ENCODE measurements around the gene MAGI2.

The MAGI2 gene

GRCh38 chr7:78438433-78438832 lies 1015.0 kb downstream of the MAGI2 start:
- Histone ChIP-seq H3K36me3 (ENCODE audit: insufficient read depth, low read length) (no peaks in the 10 kb centered on the region), H4K20me1 (ENCODE audit: insufficient read depth, low read length, poor library complexity, severe bottlenecking) (no peaks in the 10 kb centered on the region), H3K9ac (ENCODE audit: low read depth, low read length, poor library complexity, severe bottlenecking) (no peak overlapping the region), H3K4me1 (ENCODE audit: insufficient read depth, low read length, poor library complexity, severe bottlenecking) (no peaks in the 10 kb centered on the region), H3K9me2 (replicated peaks; ENCODE audit: low read depth, low read length) (no peaks in the 10 kb centered on the region), H2AFZ (ENCODE audit: low read length) (no peak overlapping the region), H3K4me3 (ENCODE audit: low read length, poor library complexity, severe bottlenecking) (no peak overlapping the region), H3K79me2 (ENCODE audit: insufficient read depth, low read length) (no peaks in the 10 kb centered on the region), H3F3A (ENCODE audit: low read depth) (no peaks in the 10 kb centered on the region), H3K27me3 (ENCODE audit: insufficient read depth, low read length, poor library complexity, severe bottlenecking) (no peaks in the 10 kb centered on the region), H3K4me2 (ENCODE audit: low read depth, low read length, poor library complexity, severe bottlenecking) (no peak overlapping the region), H3K9me3 (ENCODE audit: insufficient read depth, low read depth, low read length) (no peaks in the 10 kb centered on the region)
- TF ChIP-seq EZH2phosphoT487 (IDR thresholded peaks at IDR 0.05; ENCODE audit: borderline replicate concordance) = no peak
- no peak for TF ChIP-seq CTCF (conservative IDR thresholded peaks at IDR 0.05; ENCODE audit: low read length)

- Histone ChIP-seq H3K9me2 (replicated peaks; ENCODE audit: low read depth, low read length) (no peaks in the 10 kb centered on the region), H2AFZ (ENCODE audit: low read length) (no peak overlapping the region), H3K4me2 (ENCODE audit: low read depth, low read length, poor library complexity, severe bottlenecking) (no peak overlapping the region), H3K36me3 (ENCODE audit: insufficient read depth, low read length) (no peaks in the 10 kb centered on the region), H3K27me3 (ENCODE audit: insufficient read depth, low read length, poor library complexity, severe bottlenecking) (no peaks in the 10 kb centered on the region), H4K20me1 (ENCODE audit: insufficient read depth, low read length, poor library complexity, severe bottlenecking) (no peaks in the 10 kb centered on the region), H3F3A (ENCODE audit: low read depth) (no peaks in the 10 kb centered on the region), H3K9ac (ENCODE audit: low read depth, low read length, poor library complexity, severe bottlenecking) (no peak overlapping the region), H3K9me3 (ENCODE audit: insufficient read depth, low read depth, low read length) (no peaks in the 10 kb centered on the region), H3K79me2 (ENCODE audit: insufficient read depth, low read length) (no peaks in the 10 kb centered on the region), H3K4me1 (ENCODE audit: insufficient read depth, low read length, poor library complexity, severe bottlenecking) (no peaks in the 10 kb centered on the region), H3K4me3 (ENCODE audit: low read length, poor library complexity, severe bottlenecking) (no peak overlapping the region)
- TF ChIP-seq EZH2phosphoT487 (IDR thresholded peaks at IDR 0.05; ENCODE audit: borderline replicate concordance) = no peak
- TF ChIP-seq CTCF (conservative IDR thresholded peaks at IDR 0.05; ENCODE audit: low read length) = no peak
Measured at GRCh38 chr7:78437118-78437517, 1016.3 kb downstream of the MAGI2 start.

GRCh38 chr7:78435355-78435754 lies 1018.1 kb downstream of the MAGI2 start:
- no peak overlapping the region for H3K4me2 ChIP-seq (ENCODE audit: low read depth, low read length, poor library complexity, severe bottlenecking)
- H3K9me2 ChIP-seq (replicated peaks; ENCODE audit: low read depth, low read length) = no peaks in the 10 kb centered on the region
- H3F3A ChIP-seq (ENCODE audit: low read depth) = no peaks in the 10 kb centered on the region
- H4K20me1 ChIP-seq (ENCODE audit: insufficient read depth, low read length, poor library complexity, severe bottlenecking) = no peaks in the 10 kb centered on the region
- no peak overlapping the region for H2AFZ ChIP-seq (ENCODE audit: low read length)
- H3K27me3 ChIP-seq (ENCODE audit: insufficient read depth, low read length, poor library complexity, severe bottlenecking) = no peaks in the 10 kb centered on the region
- H3K79me2 ChIP-seq (ENCODE audit: insufficient read depth, low read length) = no peaks in the 10 kb centered on the region
- TF ChIP-seq EZH2phosphoT487 (IDR thresholded peaks at IDR 0.05; ENCODE audit: borderline replicate concordance) = no peak
- TF ChIP-seq CTCF (conservative IDR thresholded peaks at IDR 0.05; ENCODE audit: low read length) = no peak
- H3K4me3 ChIP-seq (ENCODE audit: low read length, poor library complexity, severe bottlenecking) = no peak overlapping the region
- H3K4me1 ChIP-seq (ENCODE audit: insufficient read depth, low read length, poor library complexity, severe bottlenecking) = no peaks in the 10 kb centered on the region
- no peaks in the 10 kb centered on the region for H3K9me3 ChIP-seq (ENCODE audit: insufficient read depth, low read depth, low read length)
- H3K36me3 ChIP-seq (ENCODE audit: insufficient read depth, low read length) = no peaks in the 10 kb centered on the region
- no peak overlapping the region for H3K9ac ChIP-seq (ENCODE audit: low read depth, low read length, poor library complexity, severe bottlenecking)

All from Loucy (cell line).